ENCODE results near the gene MYO10. TPM values are rescaled to one million over a fixed set of nuclear protein-coding genes. Genes with fewer than 3 reads are reported as not detected.

MYO10 gene
- total RNA-seq, 8 experiments from 2014 or later = 0.41 to 57.0 (median 21.4) TPM

DNA sequence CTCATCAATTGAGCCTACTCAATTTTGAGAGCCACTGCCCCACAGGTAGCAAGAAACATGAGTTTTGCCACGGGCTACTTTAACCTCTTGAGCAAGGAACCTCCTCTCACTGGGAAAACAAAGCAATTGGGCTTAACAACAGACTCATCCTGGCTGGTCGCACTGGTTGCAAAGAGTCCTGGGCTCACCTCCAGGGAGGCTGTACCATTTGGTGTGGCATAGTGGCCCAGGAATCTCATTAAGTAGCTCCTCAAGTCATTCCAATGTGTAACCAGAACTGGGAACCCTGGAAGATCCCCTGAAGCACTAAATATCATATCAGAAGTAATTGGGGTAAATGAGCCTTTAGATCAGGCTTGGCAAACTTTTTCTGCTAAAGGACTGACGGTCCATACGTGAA lies 78.5 kb downstream of the MYO10 start:
- H3K27ac ChIP-seq = no peak overlapping the region
- WGBS, 10 experiments = 0 to 96% (median 90%) methylated on average over 1 to 3 of the region's 4 CpGs; no CpG with 5 or more reads in 5 of the 10 experiments
- ATAC-seq (replicated peaks in 6 of 8) = no peak
- peaks cover 20 to 33% of the 10 kb centered on the region in 2 donors for H3K4me1 ChIP-seq (replicated peaks in 1 of 2)
- H3K4me3 ChIP-seq = no peak overlapping the region
- in situ Hi-C loops (cut with MboI; ENCODE audit: low pct_unique_long_range_greater_than_20kb in 2 of 9, low sequenced_read_pairs in 9 of 9, unreplicated experiment in 9 of 9) = no loop called here

DNA sequence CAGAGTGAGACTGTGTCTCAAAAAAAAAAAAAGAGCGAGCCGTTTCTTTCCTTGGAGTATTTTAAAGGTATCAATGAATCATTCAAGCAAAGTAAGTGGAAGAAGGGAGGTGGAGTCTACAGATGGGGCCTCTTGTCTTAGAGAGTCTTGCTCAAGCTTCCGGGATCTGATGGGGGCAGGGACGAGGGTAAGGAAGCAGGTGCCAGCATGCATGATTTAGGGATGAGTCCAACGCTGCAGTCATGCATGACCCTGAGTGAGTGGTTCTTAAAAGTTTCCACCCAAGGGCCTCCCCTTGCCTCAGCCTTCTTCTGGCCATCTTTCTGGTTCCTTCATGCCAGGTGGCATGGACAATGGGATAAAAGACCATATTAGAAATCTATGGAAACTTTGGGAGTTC lies 79.6 kb downstream of the MYO10 start:
- ATAC-seq (replicated peaks in 6 of 8) = no peak
- WGBS, 10 experiments = 13 to 83% (median 62%) methylated on average over 1 to 5 of the region's 5 CpGs; no CpG with 5 or more reads in 2 of the 10 experiments

DNA sequence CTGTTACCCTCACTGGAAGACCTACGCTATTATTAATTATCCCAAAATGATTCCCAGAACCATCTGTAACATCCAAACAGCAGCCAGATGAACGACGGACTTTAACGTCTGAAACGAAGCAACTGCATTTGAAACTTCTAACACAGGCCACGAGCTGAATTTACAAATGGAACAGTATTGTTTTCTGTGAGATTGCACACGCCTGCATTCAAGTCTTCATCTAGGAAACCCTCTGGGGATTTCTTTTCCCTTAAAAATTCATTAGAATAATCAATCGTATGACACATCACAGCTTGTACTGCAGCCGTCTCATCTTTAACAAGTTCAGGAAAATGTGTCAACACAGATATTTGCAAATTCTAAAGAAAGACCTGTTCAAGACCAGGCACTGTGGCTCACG lies 80.2 kb downstream of the MYO10 start:
- peak in 5 of 8 experiments; percentile 43 to 70 (median 55) for ATAC-seq (replicated peaks in 6 of 8)
- H3K27ac ChIP-seq = peak overlapping the region; percentile 47 to 54
- peaks cover 27 to 42% of the 10 kb centered on the region in 2 donors for H3K4me1 ChIP-seq (replicated peaks in 1 of 2)
- in situ Hi-C loops (cut with MboI; ENCODE audit: low pct_unique_long_range_greater_than_20kb in 2 of 9, low sequenced_read_pairs in 9 of 9, unreplicated experiment in 9 of 9) = no loop called here
- 10 to 43% (median 17%) methylated on average over 1 to 9 of the region's 10 CpGs for WGBS, 10 experiments
- H3K4me3 ChIP-seq = peak overlapping the region in 1 of 5 donors; percentile 10

More for the DNA sequence above, 79.6 kb downstream of the MYO10 start:
- Histone ChIP-seq H3K27ac (no peak overlapping the region), H3K4me3 (no peak overlapping the region), H3K4me1 (replicated peaks in 1 of 2) (peaks cover 27 to 44% of the 10 kb centered on the region in 2 donors)
- in situ Hi-C loops (cut with MboI; ENCODE audit: low pct_unique_long_range_greater_than_20kb in 2 of 9, low sequenced_read_pairs in 9 of 9, unreplicated experiment in 9 of 9) = no loop called here

DNA sequence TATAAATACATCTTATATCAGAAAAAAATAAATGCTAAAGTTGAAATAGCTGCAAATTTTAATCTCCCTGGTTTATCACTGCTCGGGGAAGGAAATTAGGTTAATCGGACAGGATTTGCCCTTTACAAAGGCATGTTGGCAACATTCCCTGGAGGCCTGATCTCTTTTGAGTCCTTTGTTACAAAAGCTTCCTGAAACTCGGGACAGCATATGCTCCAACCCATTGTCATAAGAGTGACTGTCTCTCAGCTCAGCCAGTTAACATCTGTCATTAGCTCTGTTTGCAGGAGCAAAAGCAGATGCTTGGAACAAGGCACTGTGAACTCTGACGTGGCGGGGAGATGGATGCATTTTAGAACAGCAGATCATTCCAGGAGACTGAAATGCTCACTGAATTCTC lies 80.6 kb downstream of the MYO10 start:
- peak in 5 of 8 experiments; percentile 91 to 96 (median 92) for ATAC-seq (replicated peaks in 6 of 8)
- 0 to 35% (median 15%) methylated on average over 1 to 5 of the region's 5 CpGs; no CpG with 5 or more reads in 1 of the 10 experiments for WGBS, 10 experiments
- in situ Hi-C loops (cut with MboI; ENCODE audit: low pct_unique_long_range_greater_than_20kb in 2 of 9, low sequenced_read_pairs in 9 of 9, unreplicated experiment in 9 of 9) = no loop called here
- peak overlapping the region; percentile 47 to 54 for H3K27ac ChIP-seq
- H3K4me3 ChIP-seq = peak overlapping the region in 1 of 5 donors; percentile 10
- peaks cover 23 to 38% of the 10 kb centered on the region in 2 donors for H3K4me1 ChIP-seq (replicated peaks in 1 of 2)

DNA sequence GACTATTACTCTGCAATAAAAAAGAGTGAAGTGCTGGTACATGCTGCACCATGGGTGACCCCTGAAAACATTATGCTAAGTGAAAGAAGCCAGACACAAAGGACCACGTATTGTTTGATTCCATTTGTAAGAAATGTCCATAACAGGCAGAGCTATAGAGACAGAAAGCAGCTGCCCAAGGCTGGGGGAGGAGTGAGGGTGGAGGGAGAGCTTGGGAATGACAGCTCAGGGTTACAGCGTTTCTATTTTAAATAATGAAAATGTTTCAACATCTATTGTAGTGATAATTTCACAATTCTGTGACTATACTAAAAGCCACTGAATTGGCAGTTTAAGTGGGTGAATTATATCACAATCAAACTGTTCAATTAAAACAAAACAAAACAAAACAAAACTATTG lies 81.7 kb downstream of the MYO10 start:
- WGBS, 10 experiments = 0 to 60% (median 23%) methylated on average over 1 to 2 of the region's 2 CpGs; no CpG with 5 or more reads in 2 of the 10 experiments
- no peak overlapping the region for H3K27ac ChIP-seq
- peak in 3 of 8 experiments; percentile 13 to 48 (median 19) for ATAC-seq (replicated peaks in 6 of 8)
- in situ Hi-C loops (cut with MboI; ENCODE audit: low pct_unique_long_range_greater_than_20kb in 2 of 9, low sequenced_read_pairs in 9 of 9, unreplicated experiment in 9 of 9) = no loop called here
- peaks cover 20 to 36% of the 10 kb centered on the region in 2 donors for H3K4me1 ChIP-seq (replicated peaks in 1 of 2)
- no peak overlapping the region for H3K4me3 ChIP-seq

DNA sequence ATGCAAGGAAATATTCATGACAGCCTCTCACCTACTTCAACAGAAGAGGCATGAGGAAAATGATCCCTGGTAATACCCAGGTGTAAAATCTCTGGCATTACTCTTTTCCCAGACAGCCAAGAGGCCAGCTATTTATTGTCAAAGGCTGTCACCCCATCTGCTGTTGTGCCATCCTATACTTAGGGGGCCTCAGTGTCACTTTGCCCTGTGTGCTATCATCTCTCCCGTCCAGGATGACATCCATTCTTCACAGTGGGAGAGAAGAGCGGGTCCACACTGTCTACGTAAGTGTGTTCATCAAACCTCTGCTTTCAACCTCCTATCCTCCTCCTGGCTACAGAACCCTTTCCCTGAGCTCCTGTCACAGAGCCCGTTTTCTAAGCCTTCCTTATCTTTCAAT lies 82.6 kb downstream of the MYO10 start:
- in situ Hi-C loops (cut with MboI; ENCODE audit: low pct_unique_long_range_greater_than_20kb in 2 of 9, low sequenced_read_pairs in 9 of 9, unreplicated experiment in 9 of 9) = no loop called here
- H3K4me3 ChIP-seq = no peak overlapping the region
- no peak overlapping the region for H3K27ac ChIP-seq
- 50 to 90% (median 88%) methylated on average over 1 to 4 of the region's 4 CpGs; no CpG with 5 or more reads in 6 of the 10 experiments for WGBS, 10 experiments
- peaks cover 20 to 36% of the 10 kb centered on the region in 2 donors for H3K4me1 ChIP-seq (replicated peaks in 1 of 2)
- ATAC-seq (replicated peaks in 6 of 8) = no peak

DNA sequence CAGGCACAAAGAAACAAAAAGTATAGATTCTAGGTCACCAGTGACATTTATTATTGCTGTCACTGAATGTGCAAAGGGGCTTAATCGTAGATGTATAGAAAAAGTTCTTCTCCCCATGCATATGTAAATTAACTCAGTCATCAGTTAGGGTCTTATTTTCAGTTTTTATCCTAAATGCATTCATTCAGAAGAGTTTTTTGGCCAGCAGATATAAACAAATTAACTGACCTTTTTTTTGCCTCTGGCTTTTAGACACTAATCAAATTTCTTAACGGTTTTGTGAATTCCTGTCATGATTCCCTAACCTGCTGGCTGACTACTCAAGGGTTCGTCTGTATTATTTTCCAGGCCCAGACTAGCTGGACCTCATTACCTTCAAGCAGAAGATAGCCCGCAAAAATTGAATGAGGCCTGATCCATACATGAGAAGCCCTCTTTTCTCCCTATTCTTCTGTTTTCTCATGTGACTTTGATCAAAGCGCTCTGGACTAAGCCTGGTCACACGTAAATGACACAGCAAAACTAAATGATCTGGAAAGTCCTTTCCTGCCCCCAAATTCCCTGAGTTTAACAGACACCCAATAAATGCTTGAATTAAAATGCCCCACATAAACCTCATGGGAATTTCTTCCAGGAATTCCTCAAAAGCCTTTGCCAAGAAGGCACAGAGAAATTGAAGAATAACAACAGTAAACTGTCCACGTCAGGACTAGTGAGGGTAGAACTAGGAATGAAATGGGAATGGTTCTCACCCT lies 83.7 kb downstream of the MYO10 start:
- in situ Hi-C loops (cut with MboI; ENCODE audit: low pct_unique_long_range_greater_than_20kb in 2 of 9, low sequenced_read_pairs in 9 of 9, unreplicated experiment in 9 of 9) = no loop called here
- WGBS, 10 experiments = 16 to 84% (median 46%) methylated on average over 1 to 7 of the region's 7 CpGs
- no peak overlapping the region for H3K4me3 ChIP-seq
- peak in 2 of 8 experiments; percentile 24 to 27 for ATAC-seq (replicated peaks in 6 of 8)
- peaks cover 20 to 36% of the 10 kb centered on the region in 2 donors for H3K4me1 ChIP-seq (replicated peaks in 1 of 2)
- peak overlapping the region in 1 of 2 donors; percentile 37 for H3K27ac ChIP-seq

DNA sequence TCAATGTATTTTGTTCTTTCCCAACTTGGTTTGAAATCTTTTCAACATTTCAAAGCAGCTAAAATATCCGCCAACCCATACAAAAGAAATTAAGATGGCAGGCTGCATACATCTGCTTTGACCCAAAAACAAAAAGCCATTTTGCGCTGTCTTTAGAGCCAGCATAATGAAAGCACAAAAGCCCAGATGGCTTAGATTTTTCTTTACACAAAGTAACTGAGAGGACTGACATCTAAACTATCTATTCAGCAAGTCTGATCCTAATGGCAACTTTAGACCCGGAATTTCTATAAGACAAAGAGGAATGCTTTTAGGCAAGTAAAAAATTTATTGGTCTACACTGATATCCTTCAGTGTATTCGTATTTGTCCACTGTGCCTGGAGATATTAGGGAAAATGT lies 86.3 kb downstream of the MYO10 start:
- Histone ChIP-seq H3K4me1 (replicated peaks in 1 of 2) (peaks cover 7 to 16% of the 10 kb centered on the region in 2 donors), H3K4me3 (no peak overlapping the region), H3K27ac (no peak overlapping the region)
- in situ Hi-C loops (cut with MboI; ENCODE audit: low pct_unique_long_range_greater_than_20kb in 2 of 9, low sequenced_read_pairs in 9 of 9, unreplicated experiment in 9 of 9) = no loop called here
- 0 to 87% (median 55%) methylated on average over 1 to 4 of the region's 4 CpGs for WGBS, 10 experiments
- ATAC-seq (replicated peaks in 6 of 8) = peak in 5 of 8 experiments; percentile 30 to 83 (median 59)

DNA sequence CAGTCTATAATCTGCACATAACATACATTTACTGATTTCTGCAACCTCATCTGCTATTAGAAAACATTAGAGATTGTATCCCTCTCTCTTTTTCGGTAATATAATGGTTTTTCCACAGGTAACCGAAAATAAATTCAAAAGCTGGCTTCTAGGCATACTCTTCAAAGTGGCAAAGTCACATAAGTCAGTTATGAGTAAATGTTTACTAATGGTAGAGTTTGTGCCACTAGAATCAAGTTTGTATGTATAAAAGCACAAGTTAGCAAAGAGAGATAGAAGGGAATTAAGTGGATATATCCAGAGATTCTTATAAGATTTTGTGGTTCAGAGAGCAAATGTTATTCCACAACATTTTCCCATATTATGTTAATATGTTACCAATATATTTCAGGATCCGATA lies 86.9 kb downstream of the MYO10 start:
- ATAC-seq (replicated peaks in 6 of 8) = no peak
- Histone ChIP-seq H3K4me3 (no peak overlapping the region), H3K4me1 (replicated peaks in 1 of 2) (peaks cover 7 to 16% of the 10 kb centered on the region in 2 donors), H3K27ac (no peak overlapping the region)
- 40 to 100% (median 82%) methylated on average over 1 to 3 of the region's 3 CpGs for WGBS, 10 experiments
- in situ Hi-C loops (cut with MboI; ENCODE audit: low pct_unique_long_range_greater_than_20kb in 2 of 9, low sequenced_read_pairs in 9 of 9, unreplicated experiment in 9 of 9) = no loop called here

DNA sequence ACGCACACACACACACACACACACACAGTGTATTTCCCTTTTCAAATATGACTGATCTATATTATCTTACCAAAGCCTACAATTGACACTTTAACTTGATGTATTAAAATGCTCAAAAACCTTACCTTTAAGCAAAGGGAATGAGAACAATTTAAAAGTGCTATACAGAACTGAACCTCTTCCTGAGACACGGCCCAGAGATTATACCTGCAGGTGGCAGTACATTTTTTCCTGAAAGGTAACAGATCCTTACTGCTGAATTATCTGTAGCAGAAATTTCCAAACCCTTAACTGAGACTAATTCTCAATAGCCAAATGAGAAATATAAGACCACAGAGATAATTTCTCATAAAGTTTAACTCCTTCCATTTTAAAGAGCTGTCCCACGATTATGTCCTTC lies 91.1 kb downstream of the MYO10 start:
- in situ Hi-C loops (cut with MboI; ENCODE audit: low pct_unique_long_range_greater_than_20kb in 2 of 9, low sequenced_read_pairs in 9 of 9, unreplicated experiment in 9 of 9) = no loop called here
- peaks cover 15 to 23% of the 10 kb centered on the region in 2 donors for H3K4me1 ChIP-seq (replicated peaks in 1 of 2)
- H3K4me3 ChIP-seq = no peak overlapping the region
- H3K27ac ChIP-seq = no peak overlapping the region
- WGBS, 10 experiments = 73 to 100% (median 89%) methylated on average over 2 to 3 of the region's 3 CpGs; no CpG with 5 or more reads in 2 of the 10 experiments
- no peak for ATAC-seq (replicated peaks in 6 of 8)

DNA sequence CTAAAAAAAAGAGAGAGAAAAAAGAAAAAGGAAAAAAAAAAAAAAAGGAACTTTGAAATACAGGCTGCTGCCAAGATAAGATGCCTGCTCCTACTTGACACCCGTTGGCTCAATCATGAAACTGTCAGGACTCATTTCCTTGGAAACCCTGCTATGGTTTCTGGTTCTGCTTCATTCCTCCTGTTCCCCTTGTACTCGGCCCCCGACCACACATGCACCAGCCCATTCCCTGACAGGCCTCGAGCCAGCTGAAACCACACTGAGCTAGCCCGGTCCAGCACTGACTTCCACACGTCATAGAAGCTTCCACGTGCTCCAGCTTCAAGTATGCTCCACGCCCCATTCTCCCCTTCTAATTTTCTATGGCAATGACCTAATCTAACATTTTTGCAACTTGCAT lies 93.2 kb downstream of the MYO10 start:
- no peak overlapping the region for H3K27ac ChIP-seq
- no peak overlapping the region for H3K4me3 ChIP-seq
- ATAC-seq (replicated peaks in 6 of 8) = peak in 5 of 8 experiments; percentile 41 to 67 (median 46)
- 40 to 90% (median 70%) methylated on average over 2 to 7 of the region's 8 CpGs; no CpG with 5 or more reads in 3 of the 10 experiments for WGBS, 10 experiments
- H3K4me1 ChIP-seq (replicated peaks in 1 of 2) = peaks cover 15 to 23% of the 10 kb centered on the region in 2 donors
- in situ Hi-C loops (cut with MboI; ENCODE audit: low pct_unique_long_range_greater_than_20kb in 2 of 9, low sequenced_read_pairs in 9 of 9, unreplicated experiment in 9 of 9) = no loop called here

DNA sequence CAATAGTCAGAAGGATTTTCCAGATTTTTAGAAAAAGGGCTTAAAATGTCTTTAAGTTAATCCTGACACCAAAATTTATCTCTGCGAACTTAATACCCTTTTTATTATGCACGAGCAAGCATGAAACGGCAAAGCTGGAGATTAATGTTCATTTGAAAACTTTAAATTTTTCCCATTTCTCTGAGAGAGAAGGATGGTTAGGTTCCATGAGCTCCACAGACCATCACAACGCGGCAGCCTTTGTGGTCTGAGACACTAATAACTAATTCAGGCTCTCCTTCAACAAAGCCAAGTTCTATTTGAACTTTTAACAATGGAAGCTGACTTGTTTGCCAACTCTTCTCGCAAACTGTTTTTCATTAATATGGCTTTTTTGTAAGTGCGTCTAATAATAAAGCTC lies 94.7 kb downstream of the MYO10 start:
- peaks cover 15 to 23% of the 10 kb centered on the region in 2 donors for H3K4me1 ChIP-seq (replicated peaks in 1 of 2)
- no peak overlapping the region for H3K27ac ChIP-seq
- peak in 2 of 8 experiments; percentile 33 to 37 for ATAC-seq (replicated peaks in 6 of 8)
- no peak overlapping the region for H3K4me3 ChIP-seq
- in situ Hi-C loops (cut with MboI; ENCODE audit: low pct_unique_long_range_greater_than_20kb in 2 of 9, low sequenced_read_pairs in 9 of 9, unreplicated experiment in 9 of 9) = no loop called here
- 0 to 35% (median 26%) methylated on average over 3 to 7 of the region's 7 CpGs for WGBS, 10 experiments

DNA sequence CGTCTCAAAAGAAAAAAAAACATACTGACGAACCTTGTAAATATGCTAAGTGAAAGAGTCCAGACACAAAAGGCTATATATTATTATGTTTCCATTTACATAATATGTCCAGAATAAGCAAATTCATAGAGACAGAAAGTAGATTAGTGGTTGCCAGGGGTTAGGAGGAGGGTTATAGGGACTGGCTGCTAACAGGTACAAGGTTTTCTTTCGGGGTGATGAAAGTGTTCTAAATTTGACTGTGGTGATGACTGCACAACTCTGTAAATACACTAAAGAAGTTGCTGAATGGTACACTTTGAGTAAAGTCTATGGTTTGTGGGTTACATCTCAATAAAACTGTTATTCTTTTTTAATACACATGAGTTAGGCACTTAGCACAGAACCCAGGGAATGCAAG lies 98.8 kb downstream of the MYO10 start:
- H3K27ac ChIP-seq = no peak overlapping the region
- H3K4me3 ChIP-seq = no peak overlapping the region
- in situ Hi-C loops (cut with MboI; ENCODE audit: low pct_unique_long_range_greater_than_20kb in 2 of 9, low sequenced_read_pairs in 9 of 9, unreplicated experiment in 9 of 9) = no loop called here
- no peak for ATAC-seq (replicated peaks in 6 of 8)
- H3K4me1 ChIP-seq (replicated peaks in 1 of 2) = peaks cover 13 to 16% of the 10 kb centered on the region in 2 donors
- 27 to 100% (median 93%) methylated on average over 1 to 3 of the region's 3 CpGs; no CpG with 5 or more reads in 2 of the 10 experiments for WGBS, 10 experiments

All from motor neuron (in vitro differentiated cells).